HCEC 1CT (cell line): Measurements from ENCODE around the gene ARHGAP45.

Source experiments
- DNase-seq: peaks from one replicate; pipeline ENCODE4 v3.0.0-alpha.2; 2017

Gene ARHGAP45

GRCh38 chr19:1135454-1135853 is 68.5 kb downstream of the ARHGAP45 start:
- no peak for DNase-seq

GRCh38 chr19:1136201-1136600 is 69.2 kb downstream of the ARHGAP45 start:
- DNase-seq: no peak
